ENCODE data around the gene DCST1. TPM values are rescaled to one million over a fixed set of nuclear protein-coding genes. Genes with fewer than 3 reads are reported as not detected.

DCST1 gene
- total RNA-seq, 1 experiment from 2014 or later: not detected

DNA sequence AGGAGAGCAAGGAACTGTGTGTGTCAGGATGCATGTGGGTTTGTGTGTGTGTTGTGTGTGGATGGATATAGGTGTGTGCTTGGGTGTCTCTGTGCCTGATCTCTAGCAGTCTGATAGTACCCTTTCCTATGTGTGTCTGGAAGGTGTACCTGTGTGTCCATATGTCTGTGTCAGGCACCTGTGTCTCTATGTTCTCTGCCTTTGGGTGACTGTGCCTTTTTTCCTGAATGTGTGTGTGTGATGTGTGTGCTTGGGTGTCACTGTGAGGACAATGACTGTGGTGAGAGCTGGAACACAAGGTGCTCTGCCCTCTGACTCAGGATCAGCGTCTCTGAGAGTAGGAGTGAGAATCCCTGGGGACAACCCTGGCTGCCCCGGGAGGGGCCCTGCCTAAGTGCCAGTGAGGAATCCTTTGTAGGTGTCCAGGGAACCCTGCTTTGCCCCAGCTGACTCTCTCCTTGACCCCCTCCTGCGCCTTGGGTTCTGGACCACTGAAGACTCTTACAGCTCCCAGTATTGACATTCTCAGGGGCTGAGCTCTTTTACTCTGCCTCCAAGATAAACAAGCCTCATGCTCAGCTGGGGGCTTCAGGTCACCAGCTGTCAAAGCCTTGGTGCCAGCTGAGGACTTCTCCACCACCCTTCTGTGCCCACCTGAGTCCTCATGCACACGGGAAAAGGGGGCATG, 44.3 kb downstream of the DCST1 start:
- peak overlapping the region; percentile 80 for H2AFZ ChIP-seq (ENCODE audit: low read length)
- ChIA-PET CTCF (interaction anchor here (1.0 kb wide), 1 partner anchor 33 kb away, joined by 3 read pairs; no protein-coding TSS in a partner anchor), POLR2A (ENCODE audit: unreplicated experiment) (interaction anchor here (0.5 kb wide), 1 partner anchor 25 kb away, joined by 12 read pairs; no protein-coding TSS in a partner anchor)
- DNase-seq: no peak
- H3K4me3 ChIP-seq (ENCODE audit: low read length): peak overlapping the region; percentile 71
- H3K9me2 ChIP-seq (replicated peaks; ENCODE audit: low read length): no peaks in the 10 kb centered on the region
- peaks cover 50% of the 10 kb centered on the region for H3K4me1 ChIP-seq (ENCODE audit: insufficient read depth, low read length)
- no peak overlapping the region for H3K27ac ChIP-seq (ENCODE audit: low read length)
- H4K20me1 ChIP-seq (ENCODE audit: low read length): no peaks in the 10 kb centered on the region
- H3K9ac ChIP-seq (ENCODE audit: low read length): no peak overlapping the region
- no peak; the same call in 1 of the 2 replicates for ATAC-seq
- intact Hi-C loops (cut with micrococcal nuclease): no loop called here
- H3K4me2 ChIP-seq (ENCODE audit: low read length): peak overlapping the region; percentile 80
- no peaks in the 10 kb centered on the region for H3K79me2 ChIP-seq (ENCODE audit: low read length)
- no peaks in the 10 kb centered on the region for H3K36me3 ChIP-seq (ENCODE audit: low read depth, low read length)
- no peaks in the 10 kb centered on the region for H3K9me3 ChIP-seq (ENCODE audit: low read length)
- peaks cover 41% of the 10 kb centered on the region for H3K27me3 ChIP-seq (ENCODE audit: low read length)
- TF ChIP-seq, protein P1, sequence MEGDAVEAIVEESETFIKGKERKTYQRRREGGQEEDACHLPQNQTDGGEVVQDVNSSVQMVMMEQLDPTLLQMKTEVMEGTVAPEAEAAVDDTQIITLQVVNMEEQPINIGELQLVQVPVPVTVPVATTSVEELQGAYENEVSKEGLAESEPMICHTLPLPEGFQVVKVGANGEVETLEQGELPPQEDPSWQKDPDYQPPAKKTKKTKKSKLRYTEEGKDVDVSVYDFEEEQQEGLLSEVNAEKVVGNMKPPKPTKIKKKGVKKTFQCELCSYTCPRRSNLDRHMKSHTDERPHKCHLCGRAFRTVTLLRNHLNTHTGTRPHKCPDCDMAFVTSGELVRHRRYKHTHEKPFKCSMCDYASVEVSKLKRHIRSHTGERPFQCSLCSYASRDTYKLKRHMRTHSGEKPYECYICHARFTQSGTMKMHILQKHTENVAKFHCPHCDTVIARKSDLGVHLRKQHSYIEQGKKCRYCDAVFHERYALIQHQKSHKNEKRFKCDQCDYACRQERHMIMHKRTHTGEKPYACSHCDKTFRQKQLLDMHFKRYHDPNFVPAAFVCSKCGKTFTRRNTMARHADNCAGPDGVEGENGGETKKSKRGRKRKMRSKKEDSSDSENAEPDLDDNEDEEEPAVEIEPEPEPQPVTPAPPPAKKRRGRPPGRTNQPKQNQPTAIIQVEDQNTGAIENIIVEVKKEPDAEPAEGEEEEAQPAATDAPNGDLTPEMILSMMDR (conservative IDR thresholded peaks at IDR 0.05; ENCODE audit: low read depth, low read length): no peak
- no peak for TF ChIP-seq EZH2 (IDR thresholded peaks at IDR 0.05; ENCODE audit: low read length, unreplicated experiment)
- TF ChIP-seq EZH2phosphoT487 (IDR thresholded peaks at IDR 0.05; ENCODE audit: borderline replicate concordance, low read length): no peak
- no TSS peak for BruUV-seq (replicated peaks)
- H3F3A ChIP-seq (ENCODE audit: low read length, unreplicated experiment): no peaks in the 10 kb centered on the region

DNA sequence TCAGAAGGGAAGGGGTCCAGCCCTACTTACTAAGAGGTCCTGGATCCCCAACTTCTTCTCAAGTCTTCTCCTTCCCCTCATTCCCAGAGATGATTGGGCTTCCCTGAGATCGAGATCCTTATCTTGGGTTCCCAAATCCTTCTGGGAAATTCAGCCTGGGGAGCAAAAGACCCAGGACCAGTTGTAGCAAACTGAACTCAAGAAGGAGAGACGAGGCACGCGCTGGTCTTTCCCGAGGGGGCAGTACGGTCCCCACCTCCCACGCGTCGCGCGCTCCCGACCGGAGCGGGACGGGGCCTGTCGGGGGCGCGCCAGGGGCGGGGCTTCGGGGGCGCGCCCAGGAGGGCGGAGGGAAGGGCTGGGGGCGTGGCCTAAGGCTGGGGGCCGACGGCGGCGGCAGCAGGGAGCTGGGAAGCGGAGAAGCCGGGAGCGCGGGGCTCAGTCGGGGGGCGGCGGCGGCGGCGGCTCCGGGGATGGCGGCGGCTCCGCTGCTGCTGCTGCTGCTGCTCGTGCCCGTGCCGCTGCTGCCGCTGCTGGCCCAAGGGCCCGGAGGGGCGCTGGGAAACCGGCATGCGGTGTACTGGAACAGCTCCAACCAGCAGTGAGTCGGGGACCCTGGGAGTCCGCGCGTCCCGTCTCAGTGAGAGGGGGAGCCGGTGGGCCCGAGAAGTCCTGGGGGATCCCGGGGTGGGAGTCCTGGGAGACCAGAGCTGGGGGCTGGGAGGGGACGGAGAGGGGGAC, 45.0 kb downstream of the DCST1 start, which contains the start of gene EFNA3:
Gene EFNA3 (plus strand): TSS at position 369 of the 741 bp plus-strand sequence. CDS start 105 bp downstream, at position 474.
- peak; percentile 35 for ATAC-seq
- intact Hi-C loops (cut with micrococcal nuclease): no loop called here
- no peak within 1 kb of the TSS for H3K9ac ChIP-seq (ENCODE audit: low read length)
- H3K36me3 ChIP-seq (ENCODE audit: low read depth, low read length): no peaks in the 10 kb centered on the region
- BruUV-seq (replicated peaks): no TSS peak
- peaks cover 57% of the 10 kb centered on the region for H3K4me1 ChIP-seq (ENCODE audit: insufficient read depth, low read length)
- ChIA-PET POLR2A (ENCODE audit: unreplicated experiment) (no interaction called here), CTCF (interaction anchor here (0.6 to 1.0 kb wide), 3 partner anchors 17 to 34 kb away, joined by 3 to 4 read pairs (median 3); no protein-coding TSS in a partner anchor)
- peak within 1 kb of the TSS; percentile 80 for H3K4me2 ChIP-seq (ENCODE audit: low read length)
- H3K9me3 ChIP-seq (ENCODE audit: low read length): no peaks in the 10 kb centered on the region
- H3K27ac ChIP-seq (ENCODE audit: low read length): no peak within 1 kb of the TSS
- TF ChIP-seq EZH2phosphoT487 (IDR thresholded peaks at IDR 0.05; ENCODE audit: borderline replicate concordance, low read length): no peak
- no peak for TF ChIP-seq EZH2 (IDR thresholded peaks at IDR 0.05; ENCODE audit: low read length, unreplicated experiment)
- TF ChIP-seq, protein P1 (conservative IDR thresholded peaks at IDR 0.05; ENCODE audit: low read depth, low read length): no peak
- peak within 1 kb of the TSS; percentile 71 for H3K4me3 ChIP-seq (ENCODE audit: low read length)
- H3K79me2 ChIP-seq (ENCODE audit: low read length): no peaks in the 10 kb centered on the region
- no peaks in the 10 kb centered on the region for H3F3A ChIP-seq (ENCODE audit: low read length, unreplicated experiment)
- H3K9me2 ChIP-seq (replicated peaks; ENCODE audit: low read length): no peaks in the 10 kb centered on the region
- peak within 1 kb of the TSS; percentile 80 for H2AFZ ChIP-seq (ENCODE audit: low read length)
- peak; percentile 81 for DNase-seq
- no peaks in the 10 kb centered on the region for H4K20me1 ChIP-seq (ENCODE audit: low read length)
- H3K27me3 ChIP-seq (ENCODE audit: low read length): peaks cover 44% of the 10 kb centered on the region
